GM06990 (cell line): Measurements from ENCODE around the gene PSRC1.

Experiments used
- DNase-seq: peaks from one replicate; pipeline ENCODE4 v3.0.0-alpha.2; 2011; ENCODE audit not compliant: insufficient read length; ENCODE audit errors: extremely low read depth
- H3K27me3 ChIP-seq: replicated peaks from 2 replicates; pipeline ENCODE4 v1.6.0; 2011; ENCODE audit warnings: low read length; ENCODE audit not compliant: control insufficient read depth, insufficient read depth
- H3K36me3 ChIP-seq: 2 replicates; pipeline ENCODE4 v1.5.1; 2011; ENCODE audit warnings: low read length; ENCODE audit not compliant: control insufficient read depth, insufficient read depth
- H3K4me3 ChIP-seq: replicated peaks from 2 replicates; pipeline ENCODE4 v1.5.1; 2011; ENCODE audit warnings: low read depth, mild to moderate bottlenecking, control low read depth, low read length
- TF ChIP-seq, protein P1 (sequence below): IDR thresholded peaks from 2 replicates; pipeline ENCODE4 v1.5.1; 2011; ENCODE audit warnings: low read length, control low read depth, mild to moderate bottlenecking, inconsistent platforms; ENCODE audit not compliant: insufficient read depth, poor library complexity, severe bottlenecking

The PSRC1 gene

GRCh38 chr1:109299558-109300343 lies 16.8 kb upstream of the PSRC1 start:
- DNase-seq, result no peak
- TF ChIP-seq, protein P1, sequence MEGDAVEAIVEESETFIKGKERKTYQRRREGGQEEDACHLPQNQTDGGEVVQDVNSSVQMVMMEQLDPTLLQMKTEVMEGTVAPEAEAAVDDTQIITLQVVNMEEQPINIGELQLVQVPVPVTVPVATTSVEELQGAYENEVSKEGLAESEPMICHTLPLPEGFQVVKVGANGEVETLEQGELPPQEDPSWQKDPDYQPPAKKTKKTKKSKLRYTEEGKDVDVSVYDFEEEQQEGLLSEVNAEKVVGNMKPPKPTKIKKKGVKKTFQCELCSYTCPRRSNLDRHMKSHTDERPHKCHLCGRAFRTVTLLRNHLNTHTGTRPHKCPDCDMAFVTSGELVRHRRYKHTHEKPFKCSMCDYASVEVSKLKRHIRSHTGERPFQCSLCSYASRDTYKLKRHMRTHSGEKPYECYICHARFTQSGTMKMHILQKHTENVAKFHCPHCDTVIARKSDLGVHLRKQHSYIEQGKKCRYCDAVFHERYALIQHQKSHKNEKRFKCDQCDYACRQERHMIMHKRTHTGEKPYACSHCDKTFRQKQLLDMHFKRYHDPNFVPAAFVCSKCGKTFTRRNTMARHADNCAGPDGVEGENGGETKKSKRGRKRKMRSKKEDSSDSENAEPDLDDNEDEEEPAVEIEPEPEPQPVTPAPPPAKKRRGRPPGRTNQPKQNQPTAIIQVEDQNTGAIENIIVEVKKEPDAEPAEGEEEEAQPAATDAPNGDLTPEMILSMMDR, result no peak
- Histone ChIP-seq H3K4me3 (no peak overlapping the region), H3K27me3 (no peaks in the 10 kb centered on the region), H3K36me3 (no peaks in the 10 kb centered on the region)

DNA sequence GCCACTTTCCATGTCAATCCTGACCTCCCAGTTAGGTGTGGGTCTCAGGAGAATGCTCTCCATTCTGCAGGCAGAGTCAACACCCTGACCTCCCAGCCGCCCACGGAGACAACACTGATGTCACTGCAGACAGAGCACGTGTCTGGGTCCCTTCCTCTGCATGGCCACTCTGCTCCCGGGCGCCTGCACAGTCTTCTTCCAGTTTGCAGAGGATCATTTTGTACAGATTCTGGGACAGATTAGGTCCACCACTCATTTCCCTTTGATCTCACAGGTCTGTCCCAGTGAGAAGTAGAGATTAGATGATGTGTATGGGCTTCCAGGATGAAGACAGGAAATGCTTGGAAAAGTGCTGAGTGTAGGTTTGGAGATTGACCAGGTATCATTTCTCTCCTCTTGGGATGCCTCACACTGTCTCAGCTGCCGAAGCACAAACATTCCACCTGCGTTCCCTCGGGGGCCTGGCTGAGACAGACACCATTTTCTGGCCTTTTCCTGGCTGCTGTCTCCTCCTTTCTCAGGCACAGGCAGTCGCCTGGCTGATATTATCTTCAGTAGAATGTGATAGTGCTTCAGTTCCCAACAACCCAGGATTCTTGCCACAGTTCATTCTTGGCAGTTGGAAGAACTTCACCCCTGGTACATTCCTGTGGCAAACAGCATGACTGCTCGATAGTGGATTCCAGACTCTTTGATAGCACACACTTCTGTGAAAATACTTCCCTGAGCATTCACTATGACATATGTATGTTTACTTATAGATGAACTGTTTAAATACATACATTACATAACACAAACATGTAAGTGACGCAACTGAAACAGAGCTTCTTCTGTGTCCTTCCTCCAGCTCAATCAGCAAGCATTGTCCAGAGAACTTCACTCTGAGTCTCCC lies 16.0 kb upstream of the PSRC1 start:
- no peak for DNase-seq
- Histone ChIP-seq H3K4me3 (no peak overlapping the region), H3K36me3 (no peaks in the 10 kb centered on the region), H3K27me3 (no peaks in the 10 kb centered on the region)
- TF ChIP-seq, protein P1, result no peak

DNA sequence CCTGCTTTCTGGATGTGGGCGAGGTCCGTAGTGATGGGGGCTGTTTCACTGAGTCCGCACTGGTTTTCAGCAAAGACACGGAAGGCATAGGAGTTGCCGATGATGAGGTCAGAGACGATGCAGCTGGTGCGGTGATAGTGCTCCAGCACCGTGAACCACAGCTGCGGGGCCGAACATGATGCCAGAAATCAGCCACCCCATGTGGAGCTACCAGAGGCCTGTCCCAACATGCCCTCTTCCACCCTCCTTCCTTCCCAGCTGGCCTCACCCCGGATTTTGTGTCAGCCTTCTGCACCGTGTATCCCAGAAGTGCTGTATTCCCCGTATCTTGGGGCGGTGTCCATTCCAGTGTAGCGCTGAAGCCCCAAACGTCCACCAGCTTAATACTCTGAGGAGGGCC lies 13.8 kb upstream of the PSRC1 start:
- no peaks in the 10 kb centered on the region for H3K36me3 ChIP-seq

GRCh38 chr1:109295712-109296415 lies 12.9 kb upstream of the PSRC1 start:
- Histone ChIP-seq H3K27me3 (no peaks in the 10 kb centered on the region; the same call in 1 of the 2 replicates), H3K36me3 (no peaks in the 10 kb centered on the region), H3K4me3 (no peak overlapping the region)
- TF ChIP-seq, protein P1, result no peak
- no peak for DNase-seq

More for the DNA sequence above, 13.8 kb upstream of the PSRC1 start:
- H3K4me3 ChIP-seq, result no peak overlapping the region
- DNase-seq, result no peak
- no peaks in the 10 kb centered on the region; the same call in 1 of the 2 replicates for H3K27me3 ChIP-seq
- TF ChIP-seq, protein P1, result no peak

DNA sequence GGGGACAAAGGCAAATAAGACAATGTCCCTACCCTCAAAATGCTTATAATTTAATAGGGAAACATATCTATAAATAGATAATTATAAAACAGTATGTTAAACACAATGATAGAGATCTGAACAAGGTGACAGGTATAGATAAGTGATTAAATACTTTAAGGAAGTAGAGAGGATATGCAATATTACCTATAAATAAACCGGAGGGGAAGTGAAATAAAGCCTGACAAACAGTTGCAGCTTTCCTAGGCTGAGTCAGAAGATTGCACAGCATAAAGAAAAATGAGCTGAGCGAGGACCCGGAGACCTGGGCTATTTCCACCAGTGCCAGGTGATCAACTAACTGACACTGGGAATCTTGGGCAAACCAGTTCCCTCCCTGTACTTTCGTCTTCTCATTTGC lies 11.5 kb upstream of the PSRC1 start:
- H3K36me3 ChIP-seq, result no peaks in the 10 kb centered on the region
- TF ChIP-seq, protein P1, result no peak
- DNase-seq, result no peak
- H3K4me3 ChIP-seq, result no peak overlapping the region
- H3K27me3 ChIP-seq, result no peaks in the 10 kb centered on the region; the same call in 1 of the 2 replicates
